Activated CD4-positive, alpha-beta memory T cell treated with anti-CD3 and anti-CD28 coated beads for 36 hours (primary cell): ENCODE measurements around the gene BBS5. TPM values are rescaled to one million over a fixed set of nuclear protein-coding genes. Genes with fewer than 3 reads are reported as not detected.

Experiments used
- total RNA-seq, 2 experiments: library from RNA; stranded (reverse); gene quantifications; one replicate each; pipeline ENCODE4 v1.2.3, GENCODE V29; 2021

BBS5 gene
- total RNA-seq, 2 experiments from 2014 or later: 2.4 to 3.4 TPM

Other genes starting within 250 kb of the BBS5 start
- gene LRP2, start 117.0 kb upstream of the BBS5 start, total RNA-seq: under 1 TPM; 0.27 to 0.52 TPM
- under 1 TPM in 1 of 2 experiments, not detected in 1; 0.55 TPM for gene KLHL41, start 30.2 kb downstream of the BBS5 start, total RNA-seq
- gene FASTKD1, start 94.4 kb downstream of the BBS5 start, total RNA-seq: 10 to 100 TPM; 41.6 to 47.6 TPM
- gene PPIG, start 104.9 kb downstream of the BBS5 start, total RNA-seq: 10 to 100 TPM; 52.3 to 55.3 TPM
- not detected for gene CFAP210, start 214.9 kb downstream of the BBS5 start, total RNA-seq
- 1 to 10 TPM; 2.6 to 3.4 TPM for gene PHOSPHO2, start 215.0 kb downstream of the BBS5 start, total RNA-seq